Astrocyte (in vitro differentiated cells and primary cell): ENCODE results near the gene TOM1L2.

Source experiments
- EZH2 ChIP-seq: IDR thresholded peaks from 2 replicates; pipeline ENCODE4 v1.6.1; 2012; ENCODE audit warnings: mild to moderate bottlenecking, low read length, inconsistent platforms; ENCODE audit not compliant: insufficient read depth
- TF ChIP-seq, protein P1 (sequence below): IDR thresholded peaks from 2 replicates; pipeline ENCODE4 v1.5.1; 2011; ENCODE audit warnings: low read depth, mild to moderate bottlenecking, inconsistent platforms, low read length, moderate library complexity; ENCODE audit not compliant: insufficient read depth

- TF ChIP-seq, protein P1, sequence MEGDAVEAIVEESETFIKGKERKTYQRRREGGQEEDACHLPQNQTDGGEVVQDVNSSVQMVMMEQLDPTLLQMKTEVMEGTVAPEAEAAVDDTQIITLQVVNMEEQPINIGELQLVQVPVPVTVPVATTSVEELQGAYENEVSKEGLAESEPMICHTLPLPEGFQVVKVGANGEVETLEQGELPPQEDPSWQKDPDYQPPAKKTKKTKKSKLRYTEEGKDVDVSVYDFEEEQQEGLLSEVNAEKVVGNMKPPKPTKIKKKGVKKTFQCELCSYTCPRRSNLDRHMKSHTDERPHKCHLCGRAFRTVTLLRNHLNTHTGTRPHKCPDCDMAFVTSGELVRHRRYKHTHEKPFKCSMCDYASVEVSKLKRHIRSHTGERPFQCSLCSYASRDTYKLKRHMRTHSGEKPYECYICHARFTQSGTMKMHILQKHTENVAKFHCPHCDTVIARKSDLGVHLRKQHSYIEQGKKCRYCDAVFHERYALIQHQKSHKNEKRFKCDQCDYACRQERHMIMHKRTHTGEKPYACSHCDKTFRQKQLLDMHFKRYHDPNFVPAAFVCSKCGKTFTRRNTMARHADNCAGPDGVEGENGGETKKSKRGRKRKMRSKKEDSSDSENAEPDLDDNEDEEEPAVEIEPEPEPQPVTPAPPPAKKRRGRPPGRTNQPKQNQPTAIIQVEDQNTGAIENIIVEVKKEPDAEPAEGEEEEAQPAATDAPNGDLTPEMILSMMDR, result no peak
- TF ChIP-seq EZH2, result no peak
Observed at GRCh38 chr17:17921192-17922069, 50.8 kb downstream of the TOM1L2 start.
